ENCODE results near the gene CGB3.
"Not testable (repeated sequence)": the region's sequence is repeated elsewhere in the genome, so short reads cannot be mapped to it uniquely, and the experiment has no call there.

Gene CGB3

GRCh38 chr19:49042177-49042576 lies 18.0 kb upstream of the CGB3 start:
- DNase-seq, result no peak

- not testable (repeated sequence) for DNase-seq
Observed at GRCh38 chr19:49039736-49040135, 15.6 kb upstream of the CGB3 start.

- not testable (repeated sequence) for DNase-seq
Observed at GRCh38 chr19:49038557-49039276, 14.6 kb upstream of the CGB3 start.

- not testable (repeated sequence) for DNase-seq
Observed at GRCh38 chr19:49038111-49038510, 14.0 kb upstream of the CGB3 start.

- DNase-seq, result not testable (repeated sequence)
Observed at GRCh38 chr19:49036815-49037214, 12.7 kb upstream of the CGB3 start, which contains the start of gene CGB1. CGB1 (minus strand) TSS chr19:49036895; CDS start chr19:49036711, 184 bp downstream.

- DNase-seq, result peak in 1 of 4 experiments; percentile 25
Observed at GRCh38 chr19:49031642-49032301, 7.6 kb upstream of the CGB3 start, which contains the start of gene CGB2. CGB2 (plus strand) TSS chr19:49031890; CDS start chr19:49032096, 206 bp downstream.

GRCh38 chr19:49030323-49030722 lies 6.2 kb upstream of the CGB3 start:
- DNase-seq, result not testable (repeated sequence)

- not testable (repeated sequence) for DNase-seq
Observed at GRCh38 chr19:49029749-49030148, 5.6 kb upstream of the CGB3 start.

GRCh38 chr19:49028686-49029085 lies 4.6 kb upstream of the CGB3 start:
- not testable (repeated sequence) for DNase-seq

- not testable (repeated sequence) for DNase-seq
Observed at GRCh38 chr19:49025599-49025998, 1.5 kb upstream of the CGB3 start.

GRCh38 chr19:49025088-49025487 lies 955 bp upstream of the CGB3 start:
- DNase-seq, result not testable (repeated sequence)

- no peak for DNase-seq
Observed at GRCh38 chr19:49022116-49022515, 2.0 kb downstream of the CGB3 start.

GRCh38 chr19:49020931-49021895 lies 2.9 kb downstream of the CGB3 start:
- no peak for DNase-seq

- no peak for DNase-seq
Observed at GRCh38 chr19:49020342-49020741, 3.8 kb downstream of the CGB3 start.

GRCh38 chr19:49019242-49019932 lies 4.7 kb downstream of the CGB3 start:
- DNase-seq, result peak; percentile 22 to 48 (median 25)

GRCh38 chr19:49018388-49019241 lies 5.5 kb downstream of the CGB3 start:
- not testable (repeated sequence) for DNase-seq

- peak; percentile 40 to 56 (median 48) for DNase-seq
Observed at GRCh38 chr19:49017666-49018351, 6.3 kb downstream of the CGB3 start.

- DNase-seq, result no peak
Observed at GRCh38 chr19:49017041-49017665, 7.0 kb downstream of the CGB3 start, which contains the start of gene LHB. LHB (minus strand) TSS chr19:49017091; CDS start chr19:49017081, 10 bp downstream.

GRCh38 chr19:49016067-49016839 lies 7.9 kb downstream of the CGB3 start:
- no peak for DNase-seq

All from activated CD4-positive, CD25-positive, alpha-beta regulatory T cell (primary cell).